Measurements from ENCODE around the gene BEND6.
"Not testable (repeated sequence)": the region's sequence is repeated elsewhere in the genome, so short reads cannot be mapped to it uniquely, and the experiment has no call there.

Gene BEND6

GRCh38 chr6:56984361-56984760 is 29.5 kb downstream of the BEND6 start:
- DNase-seq (ENCODE audit: low spot score): no peak

GRCh38 chr6:56984884-56985283 is 30.0 kb downstream of the BEND6 start:
- no peak for DNase-seq (ENCODE audit: low spot score)

GRCh38 chr6:56986611-56987010 is 31.7 kb downstream of the BEND6 start:
- DNase-seq (ENCODE audit: low spot score): no peak

GRCh38 chr6:56988145-56988544 is 33.2 kb downstream of the BEND6 start:
- DNase-seq (ENCODE audit: low spot score): no peak

- no peak for DNase-seq (ENCODE audit: low spot score)
Measured at GRCh38 chr6:56992036-56992435, 37.1 kb downstream of the BEND6 start.

- no peak for DNase-seq (ENCODE audit: low spot score)
Measured at GRCh38 chr6:56992703-56993102, 37.8 kb downstream of the BEND6 start.

- no peak for DNase-seq (ENCODE audit: low spot score)
Measured at GRCh38 chr6:56995347-56995902, 40.5 kb downstream of the BEND6 start.

GRCh38 chr6:56996401-56996800 is 41.5 kb downstream of the BEND6 start:
- DNase-seq (ENCODE audit: low spot score): no peak

- DNase-seq (ENCODE audit: low spot score): no peak
Measured at GRCh38 chr6:56999049-56999448, 44.1 kb downstream of the BEND6 start.

GRCh38 chr6:56999748-57000147 is 44.8 kb downstream of the BEND6 start:
- DNase-seq (ENCODE audit: low spot score): not testable (repeated sequence)

GRCh38 chr6:57002197-57002596 is 47.3 kb downstream of the BEND6 start:
- no peak for DNase-seq (ENCODE audit: low spot score)

GRCh38 chr6:57004292-57004691 is 49.4 kb downstream of the BEND6 start:
- no peak for DNase-seq (ENCODE audit: low spot score)

- no peak for DNase-seq (ENCODE audit: low spot score)
Measured at GRCh38 chr6:57006101-57006500, 51.2 kb downstream of the BEND6 start.

GRCh38 chr6:57008069-57008468 is 53.2 kb downstream of the BEND6 start:
- DNase-seq (ENCODE audit: low spot score): not testable (repeated sequence)

GRCh38 chr6:57013521-57013926 is 58.6 kb downstream of the BEND6 start:
- no peak for DNase-seq (ENCODE audit: low spot score)

GRCh38 chr6:57017069-57017468 is 62.2 kb downstream of the BEND6 start:
- no peak for DNase-seq (ENCODE audit: low spot score)

- no peak for DNase-seq (ENCODE audit: low spot score)
Measured at GRCh38 chr6:57017841-57018240, 62.9 kb downstream of the BEND6 start.

GRCh38 chr6:57019434-57019833 is 64.5 kb downstream of the BEND6 start:
- no peak for DNase-seq (ENCODE audit: low spot score)

GRCh38 chr6:57021086-57021720 is 66.3 kb downstream of the BEND6 start:
- DNase-seq (ENCODE audit: low spot score): peak; percentile 70

GRCh38 chr6:57024321-57024720 is 69.4 kb downstream of the BEND6 start:
- DNase-seq (ENCODE audit: low spot score): no peak

GRCh38 chr6:57024775-57025174 is 69.9 kb downstream of the BEND6 start:
- DNase-seq (ENCODE audit: low spot score): no peak

GRCh38 chr6:57026001-57026400 is 71.1 kb downstream of the BEND6 start:
- DNase-seq (ENCODE audit: low spot score): no peak

GRCh38 chr6:57027301-57027700 is 72.4 kb downstream of the BEND6 start:
- DNase-seq (ENCODE audit: low spot score): no peak

- no peak for DNase-seq (ENCODE audit: low spot score)
Measured at GRCh38 chr6:57029213-57029612, 74.3 kb downstream of the BEND6 start.

All from NAMALWA (cell line).